ENCODE measurements around the gene SPRR2B.
"Not testable (repeated sequence)": the region's sequence is repeated elsewhere in the genome, so short reads cannot be mapped to it uniquely, and the experiment has no call there.

SPRR2B gene

GRCh38 chr1:153071511-153071910, at the start of gene SPRR2B:
TSS of gene SPRR2B (minus strand) at chr1:153071611. CDS start at chr1:153070839, 772 bp downstream.
- DNase-seq = no peak

- no peak for DNase-seq
Measured at GRCh38 chr1:153120945-153121344, 49.5 kb upstream of the SPRR2B start.

- no peak for DNase-seq
Measured at GRCh38 chr1:153119491-153119971, 48.1 kb upstream of the SPRR2B start.

- DNase-seq = not testable (repeated sequence)
Measured at GRCh38 chr1:153115264-153115663, 43.9 kb upstream of the SPRR2B start.

- no peak for DNase-seq
Measured at GRCh38 chr1:153113416-153113815, 42.0 kb upstream of the SPRR2B start, which contains the start of gene SPRR2F. TSS of gene SPRR2F (minus strand) at chr1:153113516. CDS start at chr1:153112733, 783 bp downstream.

DNA sequence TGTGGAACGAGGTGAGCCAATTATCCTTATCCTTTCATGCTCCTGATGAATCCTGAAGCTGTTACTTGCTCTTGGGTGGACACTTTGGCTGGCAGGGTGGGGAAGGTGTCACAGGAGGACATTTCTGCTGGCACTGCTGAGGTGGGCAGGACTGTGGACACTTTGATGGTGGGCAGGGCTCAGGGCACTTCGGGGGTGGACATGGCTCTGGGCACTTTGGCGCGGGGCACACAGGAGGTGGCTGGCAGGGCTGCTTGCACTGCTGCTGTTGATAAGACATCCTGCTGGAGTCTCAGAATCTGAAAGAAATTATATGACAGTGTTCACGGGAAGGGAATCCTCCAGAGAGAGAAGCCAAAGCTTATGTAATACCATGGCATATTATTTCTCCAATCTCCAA, 41.0 kb upstream of the SPRR2B start:
- DNase-seq = not testable (repeated sequence)

GRCh38 chr1:153100245-153100644, 28.8 kb upstream of the SPRR2B start:
- no peak for DNase-seq

DNA sequence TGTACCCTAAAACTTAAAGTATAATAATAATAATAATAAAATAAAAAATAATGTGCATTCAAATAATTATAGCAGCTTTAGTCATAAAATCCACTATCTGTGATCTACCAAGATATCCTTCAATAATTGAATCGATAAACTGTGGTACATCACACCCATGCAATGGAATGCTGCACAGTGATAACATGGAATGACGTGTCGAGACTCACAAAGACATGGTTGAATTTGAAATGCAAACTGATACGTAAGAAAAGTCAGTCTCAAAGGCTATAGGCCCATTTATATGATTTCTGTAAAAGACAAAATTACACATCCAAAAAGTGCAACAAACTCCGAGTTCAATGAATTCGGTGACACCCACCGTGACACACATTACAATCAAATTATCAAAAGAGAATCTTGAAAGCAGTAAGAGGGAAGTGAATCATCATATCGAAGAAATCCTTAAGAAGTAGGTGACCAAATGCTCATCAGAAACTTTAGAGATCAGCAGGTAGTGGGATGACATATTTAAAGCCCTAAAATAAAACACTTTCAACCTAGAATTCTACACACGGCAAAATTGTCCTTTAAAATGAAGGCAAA, 28.1 kb upstream of the SPRR2B start:
- DNase-seq = no peak

GRCh38 chr1:153095764-153096163, 24.4 kb upstream of the SPRR2B start:
- no peak for DNase-seq

DNA sequence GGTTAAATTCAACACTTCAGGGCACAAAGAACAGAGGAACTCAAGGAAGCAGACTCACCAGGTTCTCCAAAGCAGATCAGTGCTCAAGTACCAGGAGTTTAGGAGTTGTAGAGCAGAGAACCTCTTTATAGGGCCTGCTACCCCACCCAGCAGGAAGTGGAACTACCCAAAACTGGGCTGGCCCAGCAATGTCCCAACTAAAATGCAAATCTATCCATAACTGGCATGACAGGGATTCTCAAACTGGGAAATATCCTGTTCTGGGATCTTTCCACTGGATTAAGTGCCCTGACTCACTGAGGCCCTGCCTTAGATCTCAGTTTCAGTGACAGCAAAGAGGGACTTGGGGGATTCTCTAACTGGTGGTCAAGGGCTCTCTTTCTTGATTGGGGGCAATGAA, 23.0 kb upstream of the SPRR2B start, which contains the start of gene SPRR2E:
TSS of gene SPRR2E (minus strand) at position 101 of the 400 bp plus-strand sequence. CDS start 775 bp downstream, outside the sequence.
- no peak for DNase-seq

DNA sequence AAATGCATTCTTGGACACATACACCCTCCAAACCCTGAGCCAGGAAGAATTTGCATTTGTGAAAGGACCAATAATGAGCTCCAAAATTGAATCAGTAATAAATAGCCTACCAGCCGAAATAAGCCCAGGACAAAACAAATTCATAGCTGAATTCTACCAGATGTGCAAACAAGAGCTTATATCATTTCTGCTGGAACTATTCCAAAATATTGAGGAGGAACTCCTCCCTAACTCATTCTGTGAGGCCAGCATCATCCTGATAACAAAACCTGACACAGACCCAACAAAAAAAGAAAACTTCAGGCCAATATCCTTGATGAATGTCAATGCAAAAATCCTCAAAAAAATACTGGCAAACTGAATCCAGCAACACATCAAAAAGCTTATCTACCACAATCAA, 16.2 kb upstream of the SPRR2B start:
- no peak for DNase-seq

GRCh38 chr1:153081736-153082135, 10.3 kb upstream of the SPRR2B start:
- no peak for DNase-seq

- DNase-seq = no peak
Measured at GRCh38 chr1:153072806-153073726, 1.7 kb upstream of the SPRR2B start.

- no peak for DNase-seq
Measured at GRCh38 chr1:153070243-153070642, 1.2 kb downstream of the SPRR2B start.

- no peak for DNase-seq
Measured at GRCh38 chr1:153058826-153059784, 12.3 kb downstream of the SPRR2B start.

DNA sequence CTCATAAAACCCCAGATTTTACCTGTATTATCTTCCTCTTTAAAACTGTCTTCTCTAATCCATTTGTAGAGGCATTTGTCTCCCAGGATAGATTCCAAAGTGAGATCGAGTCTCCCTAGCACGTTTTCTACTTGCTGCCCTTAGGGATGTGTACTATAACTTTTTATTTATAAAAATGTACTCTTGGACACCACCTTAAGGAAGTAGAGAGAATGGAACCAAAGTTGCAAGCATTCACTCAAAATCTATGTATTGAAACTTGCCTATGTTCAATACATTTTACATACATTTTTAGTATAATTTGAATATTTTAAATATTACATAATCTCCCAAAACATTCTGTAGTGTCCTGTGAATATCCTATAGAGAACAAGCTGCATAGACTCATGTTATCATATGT, 13.3 kb downstream of the SPRR2B start:
- DNase-seq = no peak

- no peak for DNase-seq
Measured at GRCh38 chr1:153057375-153057774, 14.0 kb downstream of the SPRR2B start, which contains the start of gene SPRR2A. TSS of gene SPRR2A (minus strand) at chr1:153057512. CDS start at chr1:153056735, 777 bp downstream.

GRCh38 chr1:153056111-153056510, 15.3 kb downstream of the SPRR2B start:
- not testable (repeated sequence) for DNase-seq

DNA sequence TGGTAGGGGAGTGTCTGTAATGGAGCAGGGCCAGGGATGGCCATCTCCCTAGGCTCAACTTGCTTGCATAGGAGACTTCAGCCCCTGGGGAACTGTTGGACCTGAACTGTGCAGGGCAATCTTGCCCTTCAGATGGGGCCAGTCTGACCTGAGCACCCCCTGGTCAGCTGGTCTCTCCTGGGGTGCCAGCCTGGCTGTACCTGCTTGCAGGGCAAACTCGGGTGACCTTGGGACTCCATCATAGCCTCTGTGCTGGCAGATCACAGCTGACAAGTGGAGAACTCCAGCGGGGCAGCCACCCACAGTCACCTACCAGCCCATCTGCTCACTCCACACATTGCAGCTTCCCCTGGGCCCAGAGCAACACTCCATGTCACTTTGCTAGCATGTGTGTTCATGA, 22.2 kb downstream of the SPRR2B start:
- DNase-seq = no peak

- DNase-seq = no peak
Measured at GRCh38 chr1:153040950-153041631, 30.3 kb downstream of the SPRR2B start, which contains the start of gene SPRR2D. TSS of gene SPRR2D (minus strand) at chr1:153041120. CDS start at chr1:153040346, 774 bp downstream.

DNA sequence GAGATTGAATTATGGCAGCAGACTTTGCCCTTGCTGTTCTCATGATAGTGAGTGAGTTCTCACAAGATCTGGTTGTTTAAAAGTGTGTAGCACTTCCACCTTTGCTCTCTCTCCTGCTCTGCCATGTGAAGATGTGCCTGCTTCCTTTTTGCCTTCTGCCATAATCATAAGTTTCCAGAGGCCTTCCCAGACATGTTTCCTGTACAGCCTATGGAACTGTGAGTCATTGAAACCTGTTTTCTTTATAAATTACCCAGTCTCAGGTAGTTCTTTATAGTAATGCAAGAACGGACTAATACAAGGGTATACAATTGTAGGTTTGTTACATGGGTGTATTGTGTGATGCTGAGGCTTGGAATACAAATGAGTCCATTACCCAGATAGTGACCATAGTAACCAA, 36.2 kb downstream of the SPRR2B start:
- no peak for DNase-seq

All from SHP77 treated with DMSO at 0.1 percent for 48 hours (cell line).